Measurements from ENCODE around the gene MLLT6. TPM values are rescaled to one million over a fixed set of nuclear protein-coding genes. Genes with fewer than 3 reads are reported as not detected.

MLLT6 gene
- total and polyA plus RNA-seq, 2 of the 13 experiments (the other 11 are each of a cell fraction or from before 2014, with no cell fraction given) = 50.7 to 69.5 TPM

GRCh38 chr17:38747463-38748148 lies 42.5 kb downstream of the MLLT6 start (continued):
- no peak for TF ChIP-seq STAT6 (CRISPR knock-in tag; IDR thresholded peaks at IDR 0.05; ENCODE audit: borderline replicate concordance)
- TF ChIP-seq PITX1 (CRISPR knock-in tag; IDR thresholded peaks at IDR 0.05) = no peak
- TF ChIP-seq ZFX (CRISPR knock-in tag; IDR thresholded peaks at IDR 0.05; ENCODE audit: low read depth) = 0 out of 2 replicates have a peak, but pooled peaks have one; percentile 10
- TF ChIP-seq, protein P1, sequence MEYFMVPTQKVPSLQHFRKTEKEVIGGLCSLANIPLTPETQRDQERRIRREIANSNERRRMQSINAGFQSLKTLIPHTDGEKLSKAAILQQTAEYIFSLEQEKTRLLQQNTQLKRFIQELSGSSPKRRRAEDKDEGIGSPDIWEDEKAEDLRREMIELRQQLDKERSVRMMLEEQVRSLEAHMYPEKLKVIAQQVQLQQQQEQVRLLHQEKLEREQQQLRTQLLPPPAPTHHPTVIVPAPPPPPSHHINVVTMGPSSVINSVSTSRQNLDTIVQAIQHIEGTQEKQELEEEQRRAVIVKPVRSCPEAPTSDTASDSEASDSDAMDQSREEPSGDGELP (IDR thresholded peaks at IDR 0.05; ENCODE audit: borderline replicate concordance, low read depth) = no peak
- no peak; the same call in 1 of the 2 replicates for TF ChIP-seq ZBTB7B (CRISPR knock-in tag; IDR thresholded peaks at IDR 0.05)
- no peak for TF ChIP-seq ZNF333 (CRISPR knock-in tag; IDR thresholded peaks at IDR 0.05; ENCODE audit: borderline replicate concordance)
- TF ChIP-seq KDM6A (CRISPR knock-in tag; IDR thresholded peaks at IDR 0.05; ENCODE audit: low read depth) = no peak
- TF ChIP-seq ZNF557 (CRISPR knock-in tag; IDR thresholded peaks at IDR 0.05) = no peak
- TF ChIP-seq, protein P2, sequence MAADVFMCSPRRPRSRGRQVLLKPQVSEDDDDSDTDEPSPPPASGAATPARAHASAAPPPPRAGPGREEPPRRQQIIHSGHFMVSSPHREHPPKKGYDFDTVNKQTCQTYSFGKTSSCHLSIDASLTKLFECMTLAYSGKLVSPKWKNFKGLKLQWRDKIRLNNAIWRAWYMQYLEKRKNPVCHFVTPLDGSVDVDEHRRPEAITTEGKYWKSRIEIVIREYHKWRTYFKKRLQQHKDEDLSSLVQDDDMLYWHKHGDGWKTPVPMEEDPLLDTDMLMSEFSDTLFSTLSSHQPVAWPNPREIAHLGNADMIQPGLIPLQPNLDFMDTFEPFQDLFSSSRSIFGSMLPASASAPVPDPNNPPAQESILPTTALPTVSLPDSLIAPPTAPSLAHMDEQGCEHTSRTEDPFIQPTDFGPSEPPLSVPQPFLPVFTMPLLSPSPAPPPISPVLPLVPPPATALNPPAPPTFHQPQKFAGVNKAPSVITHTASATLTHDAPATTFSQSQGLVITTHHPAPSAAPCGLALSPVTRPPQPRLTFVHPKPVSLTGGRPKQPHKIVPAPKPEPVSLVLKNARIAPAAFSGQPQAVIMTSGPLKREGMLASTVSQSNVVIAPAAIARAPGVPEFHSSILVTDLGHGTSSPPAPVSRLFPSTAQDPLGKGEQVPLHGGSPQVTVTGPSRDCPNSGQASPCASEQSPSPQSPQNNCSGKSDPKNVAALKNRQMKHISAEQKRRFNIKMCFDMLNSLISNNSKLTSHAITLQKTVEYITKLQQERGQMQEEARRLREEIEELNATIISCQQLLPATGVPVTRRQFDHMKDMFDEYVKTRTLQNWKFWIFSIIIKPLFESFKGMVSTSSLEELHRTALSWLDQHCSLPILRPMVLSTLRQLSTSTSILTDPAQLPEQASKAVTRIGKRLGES (CRISPR knock-in tag; IDR thresholded peaks at IDR 0.05; ENCODE audit: borderline replicate concordance) = no peak
- TF ChIP-seq CEBPG (CRISPR knock-in tag; IDR thresholded peaks at IDR 0.05) = no peak
- no peak for TF ChIP-seq MIER2 (CRISPR knock-in tag; IDR thresholded peaks at IDR 0.05)
- no peak; the same call in 1 of the 2 replicates for TF ChIP-seq SSRP1 (CRISPR knock-in tag; IDR thresholded peaks at IDR 0.05)
- TF ChIP-seq, protein P3, sequence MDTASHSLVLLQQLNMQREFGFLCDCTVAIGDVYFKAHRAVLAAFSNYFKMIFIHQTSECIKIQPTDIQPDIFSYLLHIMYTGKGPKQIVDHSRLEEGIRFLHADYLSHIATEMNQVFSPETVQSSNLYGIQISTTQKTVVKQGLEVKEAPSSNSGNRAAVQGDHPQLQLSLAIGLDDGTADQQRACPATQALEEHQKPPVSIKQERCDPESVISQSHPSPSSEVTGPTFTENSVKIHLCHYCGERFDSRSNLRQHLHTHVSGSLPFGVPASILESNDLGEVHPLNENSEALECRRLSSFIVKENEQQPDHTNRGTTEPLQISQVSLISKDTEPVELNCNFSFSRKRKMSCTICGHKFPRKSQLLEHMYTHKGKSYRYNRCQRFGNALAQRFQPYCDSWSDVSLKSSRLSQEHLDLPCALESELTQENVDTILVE (CRISPR knock-in tag; IDR thresholded peaks at IDR 0.05) = 0 out of 2 replicates have a peak, but pooled peaks have one; percentile 46
- TF ChIP-seq ZNF547 (CRISPR knock-in tag; IDR thresholded peaks at IDR 0.05) = no peak; the same call in 1 of the 2 replicates
- TF ChIP-seq, protein P4, sequence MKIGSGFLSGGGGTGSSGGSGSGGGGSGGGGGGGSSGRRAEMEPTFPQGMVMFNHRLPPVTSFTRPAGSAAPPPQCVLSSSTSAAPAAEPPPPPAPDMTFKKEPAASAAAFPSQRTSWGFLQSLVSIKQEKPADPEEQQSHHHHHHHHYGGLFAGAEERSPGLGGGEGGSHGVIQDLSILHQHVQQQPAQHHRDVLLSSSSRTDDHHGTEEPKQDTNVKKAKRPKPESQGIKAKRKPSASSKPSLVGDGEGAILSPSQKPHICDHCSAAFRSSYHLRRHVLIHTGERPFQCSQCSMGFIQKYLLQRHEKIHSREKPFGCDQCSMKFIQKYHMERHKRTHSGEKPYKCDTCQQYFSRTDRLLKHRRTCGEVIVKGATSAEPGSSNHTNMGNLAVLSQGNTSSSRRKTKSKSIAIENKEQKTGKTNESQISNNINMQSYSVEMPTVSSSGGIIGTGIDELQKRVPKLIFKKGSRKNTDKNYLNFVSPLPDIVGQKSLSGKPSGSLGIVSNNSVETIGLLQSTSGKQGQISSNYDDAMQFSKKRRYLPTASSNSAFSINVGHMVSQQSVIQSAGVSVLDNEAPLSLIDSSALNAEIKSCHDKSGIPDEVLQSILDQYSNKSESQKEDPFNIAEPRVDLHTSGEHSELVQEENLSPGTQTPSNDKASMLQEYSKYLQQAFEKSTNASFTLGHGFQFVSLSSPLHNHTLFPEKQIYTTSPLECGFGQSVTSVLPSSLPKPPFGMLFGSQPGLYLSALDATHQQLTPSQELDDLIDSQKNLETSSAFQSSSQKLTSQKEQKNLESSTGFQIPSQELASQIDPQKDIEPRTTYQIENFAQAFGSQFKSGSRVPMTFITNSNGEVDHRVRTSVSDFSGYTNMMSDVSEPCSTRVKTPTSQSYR (CRISPR knock-in tag; IDR thresholded peaks at IDR 0.05; ENCODE audit: borderline replicate concordance) = peak; percentile 72; the same call in 1 of the 2 replicates
- TF ChIP-seq HES4 (CRISPR knock-in tag; IDR thresholded peaks at IDR 0.05; ENCODE audit: borderline replicate concordance) = no peak
- no peak for TF ChIP-seq ZNF720 (CRISPR knock-in tag; IDR thresholded peaks at IDR 0.05)

Measured in HepG2 (cell line).